DND-41 (cell line): Measurements from ENCODE around the gene SCAF8.
"Not testable (repeated sequence)": the region's sequence is repeated elsewhere in the genome, so short reads cannot be mapped to it uniquely, and the experiment has no call there.

ENCODE experiments used
- ATAC-seq: fragments of 200-7000 bp; cut with Tn5 transposase; 3 replicates; pipeline ENCODE4 v1.9.1; 2021; ENCODE audit warnings: low read depth; ENCODE audit not compliant: insufficient read depth
- DNase-seq: peaks from one replicate; pipeline ENCODE4 v3.0.0-alpha.2; 2020
- H2AFZ ChIP-seq: 2 replicates; pipeline ENCODE4 v1.6.0; 2012; ENCODE audit warnings: low read depth, low read length
- H3K27ac ChIP-seq: 2 replicates; pipeline ENCODE4 v1.5.1; 2012; ENCODE audit warnings: low read length, inconsistent platforms
- H3K27me3 ChIP-seq: fragments of 200-600 bp; sonication (generic); 2 replicates; pipeline ENCODE4 v1.6.0; 2012; ENCODE audit warnings: low read length, mild to moderate bottlenecking, inconsistent platforms; ENCODE audit not compliant: insufficient read depth, poor library complexity
- H3K36me3 ChIP-seq: 2 replicates; pipeline ENCODE4 v1.5.1; 2012; ENCODE audit warnings: low read length, inconsistent platforms; ENCODE audit not compliant: insufficient read depth
- H3K4me1 ChIP-seq: 2 replicates; pipeline ENCODE4 v1.5.1; 2012; ENCODE audit warnings: mild to moderate bottlenecking, low read length; ENCODE audit not compliant: insufficient read depth
- H3K4me2 ChIP-seq: 2 replicates; pipeline ENCODE4 v1.6.0; 2012; ENCODE audit warnings: mild to moderate bottlenecking, moderate library complexity, low read length, inconsistent platforms; ENCODE audit not compliant: insufficient read depth
- H3K4me3 ChIP-seq, 2 experiments: fragments of 200-600 bp in 1 of 2; shearing (Covaris generic) in 1 of 2; 2 replicates each; pipeline ENCODE4 v1.5.1; 2012 to 2016; ENCODE audit warnings: inconsistent platforms in 2 of 2, low read length in 2 of 2, mild to moderate bottlenecking in 2 of 2, low read depth in 1 of 2, moderate library complexity in 1 of 2
- H3K79me2 ChIP-seq: 2 replicates; pipeline ENCODE4 v1.6.0; 2012; ENCODE audit warnings: low read length, inconsistent platforms; ENCODE audit not compliant: insufficient read depth
- H3K9ac ChIP-seq: 2 replicates; pipeline ENCODE4 v1.6.0; 2012; ENCODE audit warnings: low read depth, mild to moderate bottlenecking, inconsistent platforms, low read length, moderate library complexity
- H3K9me3 ChIP-seq: 2 replicates; pipeline ENCODE4 v1.5.1; 2012; ENCODE audit warnings: low read length, moderate library complexity, mild to moderate bottlenecking, inconsistent platforms; ENCODE audit not compliant: insufficient read depth, severe bottlenecking
- H4K20me1 ChIP-seq: 2 replicates; pipeline ENCODE4 v1.6.0; 2012; ENCODE audit warnings: low read length; ENCODE audit not compliant: insufficient read depth
- EZH2 ChIP-seq: IDR thresholded peaks from 3 replicates; pipeline ENCODE4 v1.6.1; 2012; ENCODE audit warnings: borderline replicate concordance, low read depth, mild to moderate bottlenecking, moderate library complexity, low read length, inconsistent platforms; ENCODE audit not compliant: severe bottlenecking
- TF ChIP-seq, protein P1 (sequence below): IDR thresholded peaks from 2 replicates; pipeline ENCODE4 v1.5.1; 2012; ENCODE audit warnings: borderline replicate concordance, low read length, moderate library complexity, mild to moderate bottlenecking; ENCODE audit not compliant: poor library complexity, severe bottlenecking; ENCODE audit errors: extremely low read depth

SCAF8 gene

GRCh38 chr6:154806804-154807203, 73.6 kb downstream of the SCAF8 start:
- no peak overlapping the region for H3K9ac ChIP-seq
- H3K4me1 ChIP-seq, result no peaks in the 10 kb centered on the region
- no peak for ATAC-seq
- TF ChIP-seq EZH2, result no peak
- TF ChIP-seq, protein P1, sequence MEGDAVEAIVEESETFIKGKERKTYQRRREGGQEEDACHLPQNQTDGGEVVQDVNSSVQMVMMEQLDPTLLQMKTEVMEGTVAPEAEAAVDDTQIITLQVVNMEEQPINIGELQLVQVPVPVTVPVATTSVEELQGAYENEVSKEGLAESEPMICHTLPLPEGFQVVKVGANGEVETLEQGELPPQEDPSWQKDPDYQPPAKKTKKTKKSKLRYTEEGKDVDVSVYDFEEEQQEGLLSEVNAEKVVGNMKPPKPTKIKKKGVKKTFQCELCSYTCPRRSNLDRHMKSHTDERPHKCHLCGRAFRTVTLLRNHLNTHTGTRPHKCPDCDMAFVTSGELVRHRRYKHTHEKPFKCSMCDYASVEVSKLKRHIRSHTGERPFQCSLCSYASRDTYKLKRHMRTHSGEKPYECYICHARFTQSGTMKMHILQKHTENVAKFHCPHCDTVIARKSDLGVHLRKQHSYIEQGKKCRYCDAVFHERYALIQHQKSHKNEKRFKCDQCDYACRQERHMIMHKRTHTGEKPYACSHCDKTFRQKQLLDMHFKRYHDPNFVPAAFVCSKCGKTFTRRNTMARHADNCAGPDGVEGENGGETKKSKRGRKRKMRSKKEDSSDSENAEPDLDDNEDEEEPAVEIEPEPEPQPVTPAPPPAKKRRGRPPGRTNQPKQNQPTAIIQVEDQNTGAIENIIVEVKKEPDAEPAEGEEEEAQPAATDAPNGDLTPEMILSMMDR, result no peak
- H3K4me3 ChIP-seq, result no peak overlapping the region
- H3K27me3 ChIP-seq, result no peaks in the 10 kb centered on the region
- H3K79me2 ChIP-seq, result peaks cover 6% of the 10 kb centered on the region; the same call in 1 of the 2 replicates
- H4K20me1 ChIP-seq, result peaks cover 2% of the 10 kb centered on the region; the same call in 1 of the 2 replicates
- no peak overlapping the region for H3K4me2 ChIP-seq
- peaks cover 89% of the 10 kb centered on the region for H3K36me3 ChIP-seq
- no peak overlapping the region for H3K27ac ChIP-seq
- H3K9me3 ChIP-seq, result no peaks in the 10 kb centered on the region
- no peak for DNase-seq
- no peak overlapping the region for H2AFZ ChIP-seq

GRCh38 chr6:154811663-154812062, 78.4 kb downstream of the SCAF8 start:
- H3K27ac ChIP-seq, H3K4me1 ChIP-seq, H3K79me2 ChIP-seq, H4K20me1 ChIP-seq, H2AFZ ChIP-seq, H3K4me2 ChIP-seq, ATAC-seq, H3K27me3 ChIP-seq, H3K9ac ChIP-seq, DNase-seq, H3K9me3 ChIP-seq, H3K4me3 ChIP-seq: not testable (repeated sequence)
- H3K36me3 ChIP-seq, result peaks cover 97% of the 10 kb centered on the region

- no peak for ATAC-seq
- Histone ChIP-seq H3K27ac (no peak overlapping the region), H3K4me2 (no peak overlapping the region), H2AFZ (no peak overlapping the region), H3K9ac (no peak overlapping the region), H3K27me3 (no peaks in the 10 kb centered on the region), H4K20me1 (no peaks in the 10 kb centered on the region; the same call in 1 of the 2 replicates), H3K9me3 (no peaks in the 10 kb centered on the region), H3K79me2 (peaks cover 6% of the 10 kb centered on the region; the same call in 1 of the 2 replicates), H3K4me3 (no peak overlapping the region), H3K4me1 (no peaks in the 10 kb centered on the region), H3K36me3 (peaks cover 96% of the 10 kb centered on the region)
- no peak for DNase-seq
- TF ChIP-seq, protein P1, result no peak
- TF ChIP-seq EZH2, result no peak
Measured at GRCh38 chr6:154814063-154814462, 80.8 kb downstream of the SCAF8 start.

GRCh38 chr6:154815938-154816820, 83.0 kb downstream of the SCAF8 start:
- Histone ChIP-seq H3K4me2 (no peak overlapping the region), H4K20me1 (no peaks in the 10 kb centered on the region), H2AFZ (no peak overlapping the region), H3K4me3 (no peak overlapping the region), H3K9ac (no peak overlapping the region), H3K4me1 (no peaks in the 10 kb centered on the region), H3K79me2 (peaks cover 6% of the 10 kb centered on the region; the same call in 1 of the 2 replicates), H3K9me3 (no peaks in the 10 kb centered on the region), H3K27ac (no peak overlapping the region), H3K36me3 (peaks cover 96% of the 10 kb centered on the region), H3K27me3 (no peaks in the 10 kb centered on the region)
- ATAC-seq, result no peak
- DNase-seq, result no peak
- no peak for TF ChIP-seq EZH2
- TF ChIP-seq, protein P1, result no peak
